GM18951 (cell line): ENCODE measurements around the gene C11orf87.

Experiments
- POLR2A ChIP-seq: IDR thresholded peaks from 4 replicates; pipeline ENCODE4 v1.6.1; 2011; ENCODE audit warnings: mild to moderate bottlenecking; ENCODE audit not compliant: insufficient read length, insufficient read depth; ENCODE audit errors: extremely low read depth
- in situ Hi-C: fragments of 300-500 bp; cut with MboI; formaldehyde crosslinking; loops from one replicate; pipeline ENCODE4 v1.12.0; 2022; ENCODE audit warnings: low sequenced_read_pairs, mixed read lengths, inconsistent platforms; ENCODE audit not compliant: unreplicated experiment

The C11orf87 gene

DNA sequence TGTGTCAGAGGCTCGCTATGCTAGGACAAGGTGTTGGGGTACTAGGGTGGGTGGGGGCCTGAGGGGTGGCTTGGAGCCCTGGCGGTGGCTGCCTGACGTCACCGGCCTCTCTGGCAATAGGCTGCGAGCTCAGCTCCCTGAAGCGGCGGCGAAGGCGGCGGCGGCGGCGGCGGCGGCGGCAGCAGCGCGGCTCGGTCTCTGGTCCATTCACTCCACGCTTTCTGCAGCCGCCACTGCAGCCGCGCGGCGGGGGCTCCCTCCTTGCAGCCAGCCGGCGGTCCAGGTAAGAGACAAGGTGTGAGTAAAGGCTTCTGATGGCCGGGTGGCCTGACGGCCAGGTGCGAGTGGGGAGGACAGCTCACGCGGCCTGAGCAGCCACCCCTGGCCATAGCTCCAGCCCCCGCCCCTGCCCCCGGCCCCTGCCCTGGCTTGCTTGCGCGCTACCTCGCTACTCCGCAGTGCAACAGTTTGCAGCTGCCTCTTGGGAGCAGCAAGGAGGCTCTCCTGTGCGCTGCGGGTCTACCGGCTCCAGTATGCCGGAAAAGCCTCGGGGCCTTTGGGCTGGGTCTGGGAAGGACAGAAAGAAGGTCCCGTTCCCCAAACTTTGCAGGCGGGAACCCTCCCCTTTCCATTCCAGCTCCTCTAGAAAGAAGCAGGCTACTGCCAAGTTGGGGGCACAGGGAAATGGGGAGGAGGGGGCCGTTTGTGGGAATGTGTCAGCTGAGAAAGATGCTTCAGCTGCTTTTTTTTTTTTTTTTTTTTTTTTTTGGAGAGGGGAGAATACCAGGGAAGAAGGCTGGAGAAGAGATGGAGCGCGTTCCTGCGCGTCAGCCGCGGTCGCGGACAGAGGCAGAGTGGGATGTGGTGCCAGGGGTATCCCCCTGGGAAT is at the start of gene C11orf87:
C11orf87 (plus strand) TSS at position 210 of the 889 bp plus-strand sequence. CDS start 1,444 bp downstream, outside the sequence.
- TF ChIP-seq POLR2A, result no peak
- in situ Hi-C loops, result no loop called here

DNA sequence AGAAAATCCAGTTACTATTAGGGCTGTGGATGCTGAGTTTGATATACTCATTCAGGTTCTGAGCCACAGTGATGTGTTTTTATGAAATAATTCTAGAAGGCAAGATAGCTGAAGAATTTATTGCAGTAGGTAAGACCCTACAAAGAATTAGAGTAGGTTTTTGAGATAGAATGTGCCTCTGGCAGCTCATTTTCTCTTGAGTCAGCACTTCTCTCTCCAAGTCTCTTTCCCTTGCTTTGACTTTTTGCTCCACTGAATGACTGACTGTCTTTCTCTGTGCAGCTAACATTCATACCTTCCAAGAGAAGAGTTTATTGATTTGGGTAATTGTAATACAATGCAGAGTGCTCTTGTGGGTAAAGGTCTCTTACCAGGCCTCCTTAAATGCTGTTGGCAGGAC is 48.0 kb upstream of the C11orf87 start:
- in situ Hi-C loops, result no loop called here
- TF ChIP-seq POLR2A, result no peak

DNA sequence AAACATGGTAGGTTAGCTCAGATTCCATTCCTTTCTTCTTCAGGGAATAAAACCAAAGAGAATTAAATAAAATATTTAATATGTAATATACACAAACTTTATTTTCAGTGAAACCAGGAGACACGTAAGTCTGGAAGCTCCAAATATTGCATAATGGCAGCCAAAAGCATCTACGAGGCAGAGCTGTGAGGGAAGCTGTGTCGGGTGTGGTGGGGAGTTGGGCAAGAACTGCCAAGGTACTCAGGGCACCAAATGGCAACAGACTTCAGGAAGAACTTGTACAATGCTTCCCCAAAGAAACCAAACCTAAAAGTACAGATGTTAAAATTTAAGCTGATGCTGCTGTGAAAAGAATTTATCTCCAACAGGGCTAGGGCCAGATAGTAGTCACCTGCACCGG is 47.5 kb upstream of the C11orf87 start:
- no peak for TF ChIP-seq POLR2A
- in situ Hi-C loops, result no loop called here

DNA sequence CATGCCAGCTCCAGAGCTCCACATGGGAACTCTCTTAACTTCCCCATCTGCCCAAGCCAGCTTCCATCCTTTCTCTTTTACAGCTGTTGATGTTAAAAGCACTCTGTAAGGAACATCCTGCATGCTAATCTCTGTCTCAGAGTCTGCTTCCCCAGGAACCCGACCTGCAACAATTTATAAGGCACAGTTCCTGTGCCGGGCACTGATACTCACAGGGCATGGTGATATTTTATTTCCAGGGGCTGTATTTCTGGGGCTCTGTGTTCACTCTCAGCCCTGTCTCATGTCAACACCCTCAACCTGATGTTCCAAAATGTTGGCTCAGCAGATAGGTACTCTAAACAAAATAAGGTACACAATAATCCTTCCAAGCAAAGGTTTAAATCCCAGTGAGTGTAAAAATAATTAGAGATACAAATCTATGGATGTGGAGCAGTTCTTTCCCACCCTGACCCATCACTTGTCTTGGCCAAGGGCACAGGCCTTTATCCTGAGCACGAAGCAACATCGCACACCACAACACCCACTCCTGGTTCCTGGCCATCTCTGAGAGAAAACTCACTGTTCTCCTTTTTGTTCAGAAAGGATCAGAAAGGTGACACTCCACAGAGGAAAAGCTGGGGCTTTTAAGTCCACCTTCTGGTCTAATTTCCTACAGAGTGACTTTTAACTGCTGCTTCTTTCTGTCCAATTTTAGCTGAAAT is 44.8 kb upstream of the C11orf87 start:
- no peak for TF ChIP-seq POLR2A
- in situ Hi-C loops, result no loop called here

DNA sequence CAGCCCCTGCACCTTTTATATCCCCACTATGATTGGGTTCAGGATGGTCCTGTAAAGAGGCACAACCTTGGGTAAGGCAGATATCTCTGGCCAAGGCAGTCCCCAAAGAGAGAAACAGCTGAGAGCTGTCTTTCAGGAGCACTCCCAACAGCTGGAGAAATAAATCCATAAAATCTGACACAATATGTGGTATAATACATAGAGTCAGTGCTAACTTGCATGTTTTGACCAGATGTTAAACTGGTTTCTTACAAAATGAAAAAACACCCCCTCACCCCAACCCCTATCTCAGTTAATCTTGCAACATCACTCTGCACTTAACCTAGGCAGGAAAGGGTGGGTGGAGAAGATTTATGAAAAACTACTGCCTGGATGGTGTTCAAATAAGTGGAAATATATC is 44.0 kb upstream of the C11orf87 start:
- in situ Hi-C loops, result no loop called here
- TF ChIP-seq POLR2A, result no peak

DNA sequence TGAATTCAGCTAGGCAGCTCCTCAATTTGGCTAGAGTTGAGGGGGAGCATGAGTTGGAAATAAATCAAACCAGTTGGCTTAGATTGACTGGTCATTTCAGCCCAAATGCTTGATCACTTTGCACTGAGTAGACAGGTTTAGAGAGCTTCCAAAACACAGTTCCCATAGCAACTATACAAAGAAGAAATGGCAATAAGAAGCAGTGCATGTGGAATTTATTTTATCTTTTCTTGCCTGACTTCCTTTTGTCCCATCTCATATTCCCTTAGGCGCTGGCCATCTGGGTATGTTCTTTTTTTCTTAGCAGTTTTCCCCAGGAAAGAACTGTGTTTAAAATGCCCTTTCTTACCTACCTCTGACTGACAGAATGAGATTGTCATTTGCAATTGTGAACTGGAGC is 38.7 kb upstream of the C11orf87 start:
- in situ Hi-C loops, result no loop called here
- no peak for TF ChIP-seq POLR2A

DNA sequence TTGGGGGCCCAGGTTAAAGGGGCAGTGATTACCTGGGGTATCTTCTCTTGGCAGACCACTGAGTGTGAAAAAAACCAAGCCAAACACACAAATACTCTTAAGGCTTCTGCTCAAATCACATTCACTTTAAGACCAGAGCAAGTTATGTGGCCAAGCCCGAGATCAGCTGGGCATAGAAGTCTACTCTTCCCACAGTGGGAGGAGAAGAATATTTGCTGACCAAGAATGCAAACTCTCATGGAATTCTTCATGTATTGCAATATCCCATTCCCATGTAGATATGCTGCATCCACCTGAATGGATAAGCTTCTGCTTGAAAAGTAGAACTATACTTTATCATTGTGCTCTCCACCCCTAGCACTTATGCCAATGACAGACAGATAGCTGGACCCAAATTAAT is 37.1 kb upstream of the C11orf87 start:
- no peak for TF ChIP-seq POLR2A

DNA sequence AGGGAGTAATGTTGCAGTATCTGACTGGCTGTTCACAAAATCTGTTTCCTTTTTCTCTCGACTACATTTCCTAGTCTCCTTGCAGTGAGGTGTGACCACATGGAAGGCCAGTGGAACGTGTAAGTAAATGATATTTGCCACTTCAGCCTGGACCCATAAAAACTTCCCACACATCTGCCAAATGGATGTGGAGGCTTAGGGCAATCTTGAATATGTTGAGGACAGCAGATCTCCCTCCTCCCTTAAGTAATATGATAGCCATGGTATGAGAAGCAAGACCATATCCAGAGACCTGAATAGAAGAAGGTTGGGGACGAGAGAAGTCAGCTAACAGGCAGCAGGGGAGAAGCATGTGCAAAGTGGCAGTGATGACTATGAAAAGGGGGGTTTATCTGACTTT is 33.0 kb upstream of the C11orf87 start:
- in situ Hi-C loops, result no loop called here

More for the DNA sequence above, 37.1 kb upstream of the C11orf87 start:
- in situ Hi-C loops, result no loop called here

DNA sequence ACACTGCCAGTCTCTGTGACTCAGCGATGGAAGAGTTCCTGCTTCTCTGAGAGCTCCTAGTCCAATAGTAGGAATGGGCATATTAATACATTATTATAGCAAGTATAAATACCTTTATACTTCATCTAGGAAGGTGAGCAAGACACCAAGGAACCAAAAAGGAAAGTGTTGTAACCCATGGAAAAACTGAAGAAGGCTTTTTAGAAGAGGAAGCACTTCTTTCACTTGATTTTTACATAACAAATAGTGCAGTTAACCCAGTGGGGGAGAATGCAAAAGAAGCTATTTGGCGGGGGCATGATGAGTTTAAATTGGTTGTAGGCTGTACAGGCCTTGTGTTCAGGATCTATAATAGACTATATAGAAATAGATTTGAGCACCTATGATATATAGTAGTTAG is 31.2 kb upstream of the C11orf87 start:
- in situ Hi-C loops, result no loop called here
- TF ChIP-seq POLR2A, result no peak

More for the DNA sequence above, 33.0 kb upstream of the C11orf87 start:
- TF ChIP-seq POLR2A, result no peak

DNA sequence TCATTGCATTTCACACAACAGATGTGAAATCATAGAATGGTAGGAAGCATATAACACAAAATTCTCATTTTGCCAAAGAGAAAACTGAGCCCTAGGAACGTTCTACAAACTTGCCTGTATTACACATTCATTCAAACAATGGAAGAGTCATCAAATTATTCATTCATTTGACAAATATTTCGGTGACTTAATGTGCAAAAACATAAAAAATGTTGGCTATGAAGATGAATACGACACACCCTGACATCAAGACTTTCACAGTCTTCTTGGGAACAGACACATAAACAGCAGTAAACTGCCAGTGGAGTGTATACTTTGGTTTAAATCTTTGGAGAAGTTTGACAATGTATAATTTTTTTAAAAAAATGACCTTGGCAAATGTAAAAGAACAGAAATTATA is 20.4 kb upstream of the C11orf87 start:
- in situ Hi-C loops, result no loop called here
- TF ChIP-seq POLR2A, result no peak

DNA sequence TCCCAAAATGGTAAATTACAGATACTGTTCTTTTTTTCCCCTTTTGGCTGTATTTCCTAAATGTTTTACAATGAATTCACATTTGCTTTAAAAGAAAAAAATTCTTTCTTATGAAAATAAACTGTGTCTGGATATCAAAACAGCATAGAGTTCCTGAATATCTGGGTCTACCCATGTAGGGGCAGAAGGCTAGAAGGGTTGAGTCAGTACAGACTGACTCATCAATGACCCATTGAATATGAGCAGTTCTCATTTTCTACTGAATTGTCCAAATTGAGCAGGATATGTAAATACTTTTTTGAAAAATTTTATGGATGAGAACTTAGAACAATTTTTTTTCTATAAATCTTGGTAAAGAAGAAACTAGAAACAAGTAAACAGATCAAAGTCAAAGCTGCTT is 16.3 kb upstream of the C11orf87 start:
- no peak for TF ChIP-seq POLR2A
- in situ Hi-C loops, result no loop called here

DNA sequence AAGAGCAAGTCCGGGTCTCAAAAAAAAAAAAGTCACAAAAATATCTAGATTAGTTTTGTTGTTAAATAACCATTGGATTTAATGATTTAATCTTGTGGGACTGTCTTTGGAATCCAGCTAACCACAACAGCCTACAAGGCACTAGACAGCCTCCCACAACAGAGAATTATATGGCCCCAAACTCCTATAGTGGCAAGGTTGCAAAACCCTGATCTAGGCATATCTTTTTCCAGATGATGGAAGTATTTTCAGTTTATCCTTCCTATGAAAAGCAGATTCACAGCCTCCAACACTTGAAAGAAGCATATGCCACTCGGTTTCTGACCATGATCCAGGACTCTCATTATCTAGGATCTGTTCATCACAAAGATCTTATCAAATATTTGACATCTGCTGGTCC is 5.4 kb upstream of the C11orf87 start:
- no peak for TF ChIP-seq POLR2A
- in situ Hi-C loops, result no loop called here

DNA sequence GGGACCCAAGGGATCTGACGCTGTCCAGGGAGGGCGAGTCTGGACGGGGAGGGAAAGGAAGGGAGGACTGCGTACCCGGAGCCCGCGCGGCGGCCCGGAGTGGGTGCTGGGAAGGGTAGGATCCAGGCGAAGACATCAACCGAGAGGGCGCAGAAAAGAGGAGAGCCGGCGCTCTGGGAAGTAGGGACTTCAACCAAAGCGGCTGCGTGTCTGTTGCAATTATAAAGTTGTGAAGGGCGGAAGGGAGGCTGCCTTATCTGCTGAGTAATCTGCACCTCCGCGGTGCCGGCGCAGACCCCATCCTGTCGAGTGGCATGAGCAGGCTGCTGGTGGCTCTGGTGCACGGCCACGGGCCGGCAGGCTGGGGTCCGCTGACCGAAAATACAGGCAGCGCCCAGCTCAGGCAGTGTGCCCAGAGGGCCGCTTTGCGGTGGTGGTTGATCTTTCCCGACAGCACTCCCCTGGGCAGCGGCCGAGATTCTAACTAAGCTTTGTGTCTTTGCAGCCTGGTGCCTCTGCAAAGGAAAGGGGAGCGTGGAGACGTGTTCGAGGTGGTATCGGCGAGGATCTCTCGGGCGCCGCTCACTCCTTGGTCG is 978 bp downstream of the C11orf87 start:
- in situ Hi-C loops, result no loop called here
- no peak for TF ChIP-seq POLR2A

DNA sequence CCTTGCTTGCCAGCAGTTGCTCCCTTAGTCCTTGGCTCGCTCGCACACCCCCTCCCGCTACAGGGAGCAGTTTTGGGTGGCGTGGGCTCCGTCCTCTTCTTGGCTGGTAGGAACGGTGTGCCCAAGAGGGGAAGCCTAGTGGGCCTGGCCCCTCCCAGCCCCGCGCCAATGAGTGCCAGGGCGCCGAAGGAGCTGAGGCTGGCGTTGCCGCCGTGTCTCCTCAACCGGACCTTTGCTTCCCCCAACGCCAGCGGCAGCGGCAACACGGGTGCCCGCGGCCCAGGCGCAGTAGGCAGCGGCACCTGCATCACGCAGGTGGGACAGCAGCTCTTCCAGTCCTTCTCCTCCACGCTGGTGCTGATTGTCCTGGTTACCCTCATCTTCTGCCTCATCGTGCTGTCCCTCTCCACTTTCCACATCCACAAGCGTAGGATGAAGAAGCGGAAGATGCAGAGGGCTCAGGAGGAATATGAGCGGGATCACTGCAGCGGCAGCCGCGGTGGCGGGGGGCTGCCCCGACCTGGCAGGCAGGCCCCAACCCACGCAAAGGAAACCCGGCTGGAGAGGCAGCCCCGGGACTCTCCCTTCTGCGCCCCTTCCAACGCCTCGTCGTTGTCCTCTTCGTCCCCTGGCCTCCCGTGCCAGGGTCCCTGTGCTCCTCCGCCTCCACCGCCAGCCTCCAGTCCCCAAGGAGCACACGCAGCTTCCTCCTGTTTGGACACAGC is 1.6 kb downstream of the C11orf87 start:
- in situ Hi-C loops, result no loop called here
- no peak for TF ChIP-seq POLR2A
